SW 1271 (cell line): ENCODE measurements around the gene HPGDS.
A peak's percentile ranks its signal among the peaks of the same experiment; 100 is the strongest.
"Not testable (repeated sequence)": the region's sequence is repeated elsewhere in the genome, so short reads cannot be mapped to it uniquely, and the experiment has no call there.

Experiments used
- DNase-seq, 2 experiments: peaks; one replicate each; lab custom pipeline; 2025; lab: John Stamatoyannopoulos, UW

The HPGDS gene

DNA sequence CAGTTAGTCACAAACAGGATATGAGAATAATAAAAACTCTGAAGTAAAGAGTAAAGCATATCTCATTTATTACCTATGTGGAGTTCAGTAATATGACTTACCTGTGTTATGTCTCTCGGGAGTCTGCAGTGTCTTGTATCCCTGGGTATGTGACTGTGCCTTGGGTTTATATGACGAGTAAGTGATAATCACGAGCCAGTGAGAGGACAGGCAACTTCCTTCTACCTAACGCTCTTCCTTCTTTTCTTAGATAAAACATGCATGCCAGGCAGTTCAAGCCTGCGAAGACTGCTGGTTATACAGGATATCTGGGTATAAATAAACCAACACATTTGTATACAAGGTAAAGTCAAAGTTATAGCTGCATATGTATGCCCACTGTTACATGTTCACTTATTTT, at the start of gene HPGDS:
Gene HPGDS, minus strand, starts transcription at position 143 of the 400 bp plus-strand sequence. CDS start 8,207 bp downstream, outside the sequence.
- DNase-seq, result no peak

DNA sequence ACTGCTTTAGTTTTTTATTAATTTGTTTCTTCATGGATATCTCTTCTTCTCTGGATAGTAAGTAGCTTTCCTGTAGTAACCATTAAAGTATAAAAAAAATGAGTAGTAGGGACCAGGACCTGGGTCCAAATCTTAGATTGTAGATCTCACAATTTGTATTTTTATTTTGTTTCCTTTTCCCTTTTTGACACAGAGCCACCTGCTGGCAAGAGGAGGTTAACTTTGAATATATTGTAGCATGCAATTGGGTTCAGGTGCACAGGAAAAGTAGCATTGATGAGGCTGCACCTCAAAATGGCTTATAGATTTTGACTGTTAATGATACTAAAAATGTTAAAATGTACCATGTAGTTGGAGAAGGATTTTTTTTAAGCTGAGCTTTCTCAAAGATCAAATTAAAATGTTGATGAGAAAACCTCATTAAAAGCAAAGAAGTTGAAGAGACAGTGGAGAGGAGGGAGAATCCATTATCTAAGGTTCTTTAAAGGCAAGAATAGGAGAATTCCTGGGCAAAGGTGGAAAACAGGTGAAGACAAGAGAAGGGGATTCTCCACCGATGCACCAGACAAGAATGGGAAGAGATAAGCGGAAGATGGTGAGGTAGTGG, 48.3 kb upstream of the HPGDS start:
- DNase-seq, result peak in 1 of 2 experiments; percentile 3

DNA sequence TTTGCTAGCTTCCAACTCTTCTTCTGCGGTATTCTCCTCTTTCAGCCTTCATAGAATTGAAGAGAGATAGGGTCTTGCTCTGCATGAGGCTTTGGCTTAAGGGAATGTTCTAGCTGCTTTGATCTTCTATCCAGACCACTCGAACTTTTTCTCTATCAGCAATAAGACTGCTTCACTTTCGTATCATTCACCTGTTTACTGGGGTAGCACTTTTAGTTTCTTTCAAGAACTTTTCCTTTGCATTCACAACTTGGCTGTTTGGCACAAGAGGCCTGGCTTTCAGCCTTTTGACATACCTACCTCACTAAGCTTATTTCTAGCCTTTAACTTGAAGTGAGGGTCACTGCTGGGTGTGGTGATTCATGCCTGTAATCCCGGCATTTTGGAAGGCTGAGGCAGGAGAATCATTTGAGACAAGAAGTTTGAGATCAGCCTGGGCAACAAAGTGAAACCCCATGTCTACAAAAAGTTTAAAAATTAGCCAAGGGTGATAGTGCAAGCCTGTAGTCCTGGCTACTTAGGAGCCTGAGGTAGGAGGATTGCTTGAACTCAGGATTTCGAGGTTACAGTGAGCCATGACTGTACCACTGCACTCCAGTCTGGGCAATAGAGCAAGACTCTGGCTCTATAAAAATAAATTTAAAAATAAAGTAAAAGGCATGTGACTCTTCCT, 47.1 kb upstream of the HPGDS start:
- DNase-seq, result no peak

- DNase-seq, result not testable (repeated sequence)
These were observed 45.3 kb upstream of the HPGDS start for GRCh38 chr4:94387965-94388364.

DNA sequence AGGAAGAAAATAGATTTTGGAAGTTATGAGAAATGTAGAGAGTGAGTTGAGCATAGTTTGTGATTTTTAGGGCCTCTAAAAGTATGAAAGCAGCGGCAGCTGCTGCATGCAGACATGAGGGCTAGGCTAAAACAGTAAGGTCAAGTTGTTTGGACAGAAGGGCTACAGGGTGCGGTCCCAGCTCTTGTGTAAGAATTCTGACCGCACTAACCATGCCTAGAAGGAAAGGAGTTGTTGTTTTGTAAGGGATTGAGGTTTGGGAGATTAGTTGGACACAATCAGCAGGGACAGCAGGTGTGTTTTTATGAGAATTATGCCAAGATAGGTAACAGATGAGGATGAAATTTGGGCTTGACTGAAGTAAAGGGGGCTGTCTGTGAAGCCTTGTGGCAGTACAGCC, 42.8 kb upstream of the HPGDS start:
- not testable (repeated sequence) for DNase-seq

DNA sequence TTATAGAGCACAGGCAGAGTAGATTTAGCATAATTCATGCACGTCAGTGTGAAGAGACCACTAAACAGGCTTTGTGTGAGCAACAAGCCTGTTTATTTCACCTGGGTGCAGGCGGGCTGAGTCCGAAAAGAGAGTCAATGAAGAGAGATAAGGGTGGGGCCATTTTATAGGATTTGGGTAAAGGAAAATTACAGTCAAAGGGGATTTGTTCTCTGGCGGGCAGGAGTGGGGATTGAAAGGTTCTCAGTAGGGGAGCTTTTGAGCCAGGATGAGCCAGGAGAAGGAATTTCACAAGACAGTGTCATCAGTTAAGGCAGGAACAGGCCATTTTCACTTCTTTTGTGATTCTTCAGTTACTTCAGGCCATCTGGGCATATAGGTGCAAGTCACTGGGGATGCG, 40.3 kb upstream of the HPGDS start:
- not testable (repeated sequence) for DNase-seq

DNA sequence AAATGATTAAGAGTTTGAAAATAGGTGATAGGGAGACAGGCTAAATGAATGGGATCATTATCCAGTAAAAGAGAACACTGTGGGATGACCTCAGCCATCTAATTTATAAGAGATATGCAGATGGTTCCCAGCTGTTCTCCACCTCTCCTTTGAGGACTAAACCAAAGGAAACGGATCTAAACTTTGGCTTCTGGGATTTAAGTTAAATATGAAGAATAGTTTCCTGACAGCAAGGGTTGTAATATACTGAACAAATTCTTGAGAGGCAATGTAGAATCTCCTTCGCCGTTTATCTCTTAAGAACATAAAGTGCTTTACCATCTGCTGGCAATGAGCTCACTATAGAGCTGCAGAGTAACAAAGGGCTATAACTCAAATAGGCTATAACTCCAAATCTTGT, 35.4 kb upstream of the HPGDS start:
- no peak for DNase-seq

DNA sequence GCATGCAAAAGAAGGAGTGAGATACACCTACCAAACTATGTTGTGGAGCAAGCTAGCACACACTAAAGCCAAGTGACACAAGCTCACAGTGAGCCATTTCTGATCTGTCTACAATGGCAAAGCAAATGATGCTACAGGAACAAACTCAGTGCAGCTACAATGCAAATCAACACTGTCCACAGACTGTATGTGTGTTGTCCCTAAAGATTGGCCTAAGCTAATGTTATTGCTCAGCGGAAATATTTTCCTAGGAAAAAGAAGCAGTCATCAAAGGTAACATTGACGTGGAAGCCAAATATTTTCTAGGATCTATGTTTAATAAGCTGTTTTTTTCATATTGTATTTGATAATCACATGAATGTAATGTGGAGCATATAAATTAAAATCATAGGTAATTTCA, 34.7 kb upstream of the HPGDS start:
- DNase-seq, result no peak

DNA sequence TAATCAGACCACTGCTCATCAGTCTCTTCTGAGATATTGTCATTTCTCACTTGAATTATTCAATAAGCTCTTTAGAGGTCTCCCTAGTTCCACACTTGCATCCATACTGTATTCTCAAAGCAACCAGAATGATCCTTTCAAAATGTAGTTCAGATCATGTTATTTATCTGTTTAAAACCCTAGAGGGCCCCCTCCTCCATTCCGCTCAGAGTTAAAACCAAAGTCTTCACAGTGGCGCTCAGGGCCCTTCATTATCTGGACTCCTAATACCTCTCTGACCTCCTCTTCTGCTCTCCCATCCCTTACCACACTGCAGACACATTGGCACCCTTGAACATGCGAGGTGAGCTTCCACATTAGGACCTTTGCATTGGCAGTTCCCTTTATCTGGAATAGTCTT, 32.7 kb upstream of the HPGDS start:
- no peak for DNase-seq

DNA sequence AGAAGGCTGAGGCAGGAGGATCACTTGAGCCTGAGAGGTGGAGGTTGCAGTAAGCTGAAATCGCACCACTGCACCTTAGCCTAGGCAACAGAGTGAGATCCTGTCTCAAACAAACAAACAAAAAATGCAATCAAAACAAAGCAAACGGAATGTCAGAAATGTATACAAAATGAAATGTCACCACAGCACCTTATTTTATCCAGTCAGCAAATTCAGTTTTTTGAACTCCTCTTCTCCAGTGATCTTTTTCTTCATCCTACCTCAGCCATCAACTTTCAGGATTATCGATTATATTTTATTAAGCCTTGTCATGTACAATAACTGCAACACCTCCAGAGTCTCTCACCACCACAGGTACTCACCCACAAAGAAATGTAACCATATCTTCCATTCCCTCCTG, 31.1 kb upstream of the HPGDS start:
- DNase-seq, result no peak

DNA sequence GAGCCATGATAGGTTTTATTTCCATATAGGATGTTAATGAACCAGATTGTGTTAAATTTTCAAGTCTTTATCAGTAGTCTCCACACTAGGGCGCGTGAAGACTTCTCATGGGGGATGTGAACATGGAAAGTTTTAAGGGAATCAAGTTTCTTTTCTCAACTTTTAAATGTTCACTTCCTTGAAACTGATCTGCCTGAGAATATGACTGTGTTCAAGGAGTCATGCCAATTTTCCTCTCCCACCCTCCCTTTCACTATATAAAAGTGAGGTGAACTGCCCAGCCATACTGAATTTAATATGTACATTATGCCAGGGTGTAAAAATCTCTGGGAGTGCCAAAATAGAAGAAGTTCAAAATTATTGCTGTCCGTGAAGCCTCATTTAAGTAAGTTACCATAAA, 30.4 kb upstream of the HPGDS start:
- no peak for DNase-seq

GRCh38 chr4:94372228-94372978, 29.8 kb upstream of the HPGDS start:
- DNase-seq, result no peak

- DNase-seq, result no peak
These were observed 28.7 kb upstream of the HPGDS start for GRCh38 chr4:94371290-94371689.

- DNase-seq, result no peak
These were observed 28.1 kb upstream of the HPGDS start for GRCh38 chr4:94370533-94371254.

DNA sequence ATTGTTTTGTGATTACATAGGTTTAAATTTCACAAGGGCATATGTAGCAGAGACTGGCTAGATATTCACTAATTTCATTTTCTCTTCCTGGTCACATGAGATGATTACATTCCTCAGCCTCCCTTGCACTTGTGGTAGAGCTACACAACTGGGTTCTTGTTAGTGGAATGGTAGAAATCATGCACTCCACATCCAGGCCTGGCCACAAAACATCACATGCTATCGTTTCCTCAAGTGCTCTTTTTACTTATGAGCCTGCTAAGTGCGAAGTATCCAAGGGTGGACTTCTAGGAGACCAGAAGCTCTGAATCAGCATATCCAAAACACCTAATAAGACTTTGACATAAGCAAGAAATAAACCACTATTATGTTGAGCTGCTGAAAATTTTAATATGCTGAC, 26.4 kb upstream of the HPGDS start:
- no peak for DNase-seq

DNA sequence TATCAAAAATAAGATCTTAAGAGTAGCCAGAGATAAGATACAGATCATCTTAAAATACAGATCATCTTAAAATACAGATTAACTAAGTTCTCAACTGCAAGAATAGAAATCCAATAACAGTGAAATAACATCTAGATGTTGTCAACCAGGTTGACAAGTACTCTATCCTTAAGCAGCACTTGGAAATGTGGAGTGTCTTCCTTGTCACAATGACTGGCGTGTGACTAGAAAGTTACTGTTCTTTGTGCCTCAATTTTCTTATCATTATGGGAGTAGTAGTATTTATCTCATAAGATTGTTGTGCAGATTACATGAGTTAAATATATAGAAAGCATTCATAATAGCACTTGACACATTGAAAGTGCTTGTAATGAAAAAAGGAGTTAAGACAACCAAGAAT, 25.8 kb upstream of the HPGDS start:
- DNase-seq, result no peak

DNA sequence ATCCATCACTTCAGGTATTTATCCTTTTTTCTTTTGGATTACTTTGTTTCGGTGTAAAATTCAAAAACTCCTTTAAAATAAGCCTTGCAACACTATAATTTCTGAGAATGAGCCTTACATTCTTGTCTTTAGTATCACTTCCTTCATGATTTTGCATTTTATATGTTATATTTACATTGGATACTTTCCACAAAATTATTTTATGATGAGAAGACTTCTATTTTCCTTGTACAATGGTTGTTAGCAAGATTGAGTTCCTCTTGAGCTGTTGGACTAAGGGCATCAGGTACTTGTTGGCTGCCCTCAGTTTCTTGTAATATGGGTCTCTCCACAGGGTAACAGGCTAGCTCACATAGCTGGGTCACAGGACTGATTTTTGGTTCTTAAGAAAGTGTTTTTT, 22.7 kb upstream of the HPGDS start:
- no peak for DNase-seq

GRCh38 chr4:94364527-94364926, 21.9 kb upstream of the HPGDS start:
- no peak for DNase-seq

GRCh38 chr4:94363136-94363655, 20.6 kb upstream of the HPGDS start:
- no peak for DNase-seq

DNA sequence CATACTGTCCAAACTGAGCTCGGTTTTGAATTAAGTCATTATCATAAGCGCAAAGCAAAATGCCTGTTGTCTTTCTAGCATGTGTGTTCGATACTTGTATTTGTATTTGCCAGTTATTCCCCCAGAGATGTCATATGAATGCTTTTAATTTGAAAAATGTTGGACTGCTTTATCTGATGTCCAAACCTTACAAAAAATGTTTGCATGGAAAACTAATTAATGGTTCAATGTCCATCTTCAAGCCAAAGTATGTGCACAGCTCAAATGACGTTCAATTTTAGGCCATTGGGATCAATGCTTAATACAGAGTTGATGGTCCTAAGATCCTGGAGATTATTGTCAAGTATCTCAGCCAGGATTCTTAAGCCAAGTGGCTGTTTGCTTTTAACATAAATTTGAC, 17.2 kb upstream of the HPGDS start:
- no peak for DNase-seq

- DNase-seq, result no peak
These were observed 16.6 kb upstream of the HPGDS start for GRCh38 chr4:94359221-94359620.

DNA sequence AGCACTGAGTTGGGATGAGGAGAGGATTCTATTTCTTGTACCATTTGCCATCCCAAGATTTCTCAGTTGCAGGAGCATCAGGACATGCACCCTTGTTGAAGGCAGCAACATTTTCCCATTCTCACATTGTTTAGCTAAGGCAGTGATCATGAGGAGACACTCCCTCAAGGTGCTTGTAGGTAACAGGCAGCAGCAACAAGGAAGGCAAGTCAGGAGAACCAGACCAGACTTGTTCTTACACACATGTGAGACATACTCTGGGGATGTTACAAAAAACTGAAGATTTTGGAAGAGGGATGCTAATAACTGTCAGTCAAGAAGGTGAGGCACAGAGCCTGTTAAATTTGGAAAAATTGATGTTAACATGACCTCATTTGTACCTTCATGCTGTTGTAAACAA, 15.5 kb upstream of the HPGDS start:
- no peak for DNase-seq
